A549 treated with AZD2906 at 1 μM for 4 hours (cell line): ENCODE measurements around the gene ATP10A. TPM values are rescaled to one million over a fixed set of nuclear protein-coding genes. Genes with fewer than 3 reads are reported as not detected.

Experiments
- total RNA-seq: library from RNA; stranded (reverse); fragments of 200-300 nt; extraction: Qiagen RNA extraction; gene quantifications from 5 replicates; pipeline ENCODE4 v1.2.3, GENCODE V29; 2022

The ATP10A gene, protein sequence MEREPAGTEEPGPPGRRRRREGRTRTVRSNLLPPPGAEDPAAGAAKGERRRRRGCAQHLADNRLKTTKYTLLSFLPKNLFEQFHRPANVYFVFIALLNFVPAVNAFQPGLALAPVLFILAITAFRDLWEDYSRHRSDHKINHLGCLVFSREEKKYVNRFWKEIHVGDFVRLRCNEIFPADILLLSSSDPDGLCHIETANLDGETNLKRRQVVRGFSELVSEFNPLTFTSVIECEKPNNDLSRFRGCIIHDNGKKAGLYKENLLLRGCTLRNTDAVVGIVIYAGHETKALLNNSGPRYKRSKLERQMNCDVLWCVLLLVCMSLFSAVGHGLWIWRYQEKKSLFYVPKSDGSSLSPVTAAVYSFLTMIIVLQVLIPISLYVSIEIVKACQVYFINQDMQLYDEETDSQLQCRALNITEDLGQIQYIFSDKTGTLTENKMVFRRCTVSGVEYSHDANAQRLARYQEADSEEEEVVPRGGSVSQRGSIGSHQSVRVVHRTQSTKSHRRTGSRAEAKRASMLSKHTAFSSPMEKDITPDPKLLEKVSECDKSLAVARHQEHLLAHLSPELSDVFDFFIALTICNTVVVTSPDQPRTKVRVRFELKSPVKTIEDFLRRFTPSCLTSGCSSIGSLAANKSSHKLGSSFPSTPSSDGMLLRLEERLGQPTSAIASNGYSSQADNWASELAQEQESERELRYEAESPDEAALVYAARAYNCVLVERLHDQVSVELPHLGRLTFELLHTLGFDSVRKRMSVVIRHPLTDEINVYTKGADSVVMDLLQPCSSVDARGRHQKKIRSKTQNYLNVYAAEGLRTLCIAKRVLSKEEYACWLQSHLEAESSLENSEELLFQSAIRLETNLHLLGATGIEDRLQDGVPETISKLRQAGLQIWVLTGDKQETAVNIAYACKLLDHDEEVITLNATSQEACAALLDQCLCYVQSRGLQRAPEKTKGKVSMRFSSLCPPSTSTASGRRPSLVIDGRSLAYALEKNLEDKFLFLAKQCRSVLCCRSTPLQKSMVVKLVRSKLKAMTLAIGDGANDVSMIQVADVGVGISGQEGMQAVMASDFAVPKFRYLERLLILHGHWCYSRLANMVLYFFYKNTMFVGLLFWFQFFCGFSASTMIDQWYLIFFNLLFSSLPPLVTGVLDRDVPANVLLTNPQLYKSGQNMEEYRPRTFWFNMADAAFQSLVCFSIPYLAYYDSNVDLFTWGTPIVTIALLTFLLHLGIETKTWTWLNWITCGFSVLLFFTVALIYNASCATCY (N-terminal part only)
- 7.4 to 9.6 TPM (median 8.2 TPM) in 5 replicates for total RNA-seq

DNA sequence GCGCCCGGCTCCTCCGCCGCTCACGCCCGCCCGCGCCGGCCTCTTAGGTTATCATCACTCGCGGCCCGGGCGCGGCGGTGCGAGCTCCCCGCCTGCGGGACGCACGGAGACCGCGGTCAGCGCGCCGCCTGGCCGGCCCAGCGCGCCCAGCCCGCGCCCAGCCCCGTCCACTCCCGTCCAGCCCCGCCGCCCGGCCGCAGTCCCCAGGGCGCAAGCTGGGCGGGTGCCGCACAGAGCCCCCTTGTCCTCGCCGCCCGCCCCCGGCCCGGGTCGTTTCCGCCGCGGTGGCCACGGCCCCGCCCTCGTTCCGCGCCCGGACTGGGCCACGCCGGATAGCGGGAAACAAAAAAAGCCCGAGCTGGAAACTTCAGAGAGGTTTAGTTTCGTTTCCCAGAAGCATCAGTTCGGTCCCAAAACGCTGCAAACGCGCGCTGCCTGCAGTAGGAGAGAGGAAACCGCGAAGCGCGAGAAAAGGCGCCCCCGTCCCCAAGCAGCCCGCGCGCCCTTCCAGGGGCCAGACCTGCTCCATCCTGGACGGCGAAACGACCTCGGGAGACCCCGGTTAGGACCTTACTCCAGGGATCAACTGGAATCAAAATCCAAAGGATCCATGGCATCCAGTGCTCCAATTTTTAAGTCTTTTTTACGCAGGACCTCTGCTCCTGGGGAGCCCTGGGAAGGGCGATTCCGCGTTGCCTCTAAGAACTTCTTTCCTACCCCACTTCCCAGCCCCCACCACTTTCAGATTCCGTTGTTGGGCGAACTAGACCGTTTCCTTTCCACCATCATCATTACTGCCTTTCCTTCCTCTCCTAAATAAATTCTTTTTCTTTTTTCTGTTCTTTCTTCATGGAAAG is at the start of gene ATP10A:
Gene ATP10A, minus strand, starts transcription at position 217 of the 857 bp plus-strand sequence. CDS start 231 bp downstream, outside the sequence.

